GM23248 (cell line): ENCODE measurements around the gene POLR3H.

ENCODE experiments used
- EZH2 ChIP-seq: fragments of 200-600 bp; sonication (generic); IDR thresholded peaks from 2 replicates; pipeline ENCODE4 v1.6.1; 2018; ENCODE audit warnings: antibody characterized with exemption, mild to moderate bottlenecking; ENCODE audit not compliant: insufficient read depth, poor library complexity, severe bottlenecking
- EZH2phosphoT487 ChIP-seq: fragments of 200-600 bp; sonication (generic); IDR thresholded peaks from 2 replicates; pipeline ENCODE4 v1.6.1; 2018; ENCODE audit warnings: antibody characterized with exemption, moderate library complexity, mild to moderate bottlenecking, low read depth; ENCODE audit not compliant: insufficient read depth

DNA sequence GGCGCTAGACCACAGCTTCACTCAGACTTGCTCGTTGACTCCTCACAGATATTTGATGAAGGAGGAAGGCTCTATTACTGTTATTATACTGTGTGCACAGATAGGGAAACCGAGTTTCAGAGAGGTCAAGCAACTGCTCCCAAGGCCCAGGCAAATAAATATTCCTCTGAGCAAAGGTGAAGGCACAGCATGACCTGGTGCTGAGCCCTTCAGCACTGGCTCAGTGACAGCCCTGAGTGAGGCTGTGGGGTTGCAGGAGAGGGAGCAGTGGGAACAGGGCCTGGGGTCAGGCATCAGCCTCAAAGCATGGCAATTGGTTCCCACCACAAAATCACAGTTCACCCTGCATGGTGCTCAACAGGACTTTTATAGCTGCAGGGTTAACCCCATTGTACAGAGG, 7.1 kb downstream of the POLR3H start:
- TF ChIP-seq EZH2 = no peak
- TF ChIP-seq EZH2phosphoT487 = no peak
